ENCODE data around the gene RRP1.

- TF ChIP-seq RFX5 (IDR thresholded peaks at IDR 0.05; ENCODE audit: low read length) (no peak), SIN3A (IDR thresholded peaks at IDR 0.05; ENCODE audit: borderline replicate concordance, low read depth, low read length) (no peak), POLR2AphosphoS5 (IDR thresholded peaks at IDR 0.05; ENCODE audit: low read depth, low read length) (no peak), REST (IDR thresholded peaks at IDR 0.05; ENCODE audit: low read depth, low read length) (no peak), TAF1 (IDR thresholded peaks at IDR 0.05; ENCODE audit: borderline replicate concordance, low read depth, low read length) (no peak), FOSL2 (IDR thresholded peaks at IDR 0.05; ENCODE audit: borderline replicate concordance, low read depth) (no peak), GABPA (IDR thresholded peaks at IDR 0.05; ENCODE audit: low read depth) (no peak), ZBTB33 (IDR thresholded peaks at IDR 0.05; ENCODE audit: borderline replicate concordance, low read depth) (no peak), MXI1 (IDR thresholded peaks at IDR 0.05; ENCODE audit: low read depth, low read length) (no peak), JUND (IDR thresholded peaks at IDR 0.05) (no peak)
- TF ChIP-seq, protein P1, sequence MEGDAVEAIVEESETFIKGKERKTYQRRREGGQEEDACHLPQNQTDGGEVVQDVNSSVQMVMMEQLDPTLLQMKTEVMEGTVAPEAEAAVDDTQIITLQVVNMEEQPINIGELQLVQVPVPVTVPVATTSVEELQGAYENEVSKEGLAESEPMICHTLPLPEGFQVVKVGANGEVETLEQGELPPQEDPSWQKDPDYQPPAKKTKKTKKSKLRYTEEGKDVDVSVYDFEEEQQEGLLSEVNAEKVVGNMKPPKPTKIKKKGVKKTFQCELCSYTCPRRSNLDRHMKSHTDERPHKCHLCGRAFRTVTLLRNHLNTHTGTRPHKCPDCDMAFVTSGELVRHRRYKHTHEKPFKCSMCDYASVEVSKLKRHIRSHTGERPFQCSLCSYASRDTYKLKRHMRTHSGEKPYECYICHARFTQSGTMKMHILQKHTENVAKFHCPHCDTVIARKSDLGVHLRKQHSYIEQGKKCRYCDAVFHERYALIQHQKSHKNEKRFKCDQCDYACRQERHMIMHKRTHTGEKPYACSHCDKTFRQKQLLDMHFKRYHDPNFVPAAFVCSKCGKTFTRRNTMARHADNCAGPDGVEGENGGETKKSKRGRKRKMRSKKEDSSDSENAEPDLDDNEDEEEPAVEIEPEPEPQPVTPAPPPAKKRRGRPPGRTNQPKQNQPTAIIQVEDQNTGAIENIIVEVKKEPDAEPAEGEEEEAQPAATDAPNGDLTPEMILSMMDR (IDR thresholded peaks at IDR 0.05): no peak
Observed at GRCh38 chr21:43846430-43846829, 57.1 kb downstream of the RRP1 start.
